ENCODE data around the gene NT5C2.
"Not testable (repeated sequence)": the region's sequence is repeated elsewhere in the genome, so short reads cannot be mapped to it uniquely, and the experiment has no call there.

NT5C2 gene

GRCh38 chr10:103215601-103216000 is 22.5 kb upstream of the NT5C2 start:
- H3K36me3 ChIP-seq = no peaks in the 10 kb centered on the region
- no peak for TF ChIP-seq CTCF (IDR thresholded peaks at IDR 0.05; ENCODE audit: low read depth, low read length)
- no peak for DNase-seq
- H3K4me3 ChIP-seq (ENCODE audit: low read depth, low read length) = no peak overlapping the region
- no peaks in the 10 kb centered on the region for H3K9me3 ChIP-seq (ENCODE audit: severe bottlenecking)
- no peaks in the 10 kb centered on the region for H3K27me3 ChIP-seq (ENCODE audit: insufficient read depth, low read depth, severe bottlenecking)
- H3K27ac ChIP-seq = no peak overlapping the region

- DNase-seq; H3K36me3 ChIP-seq; H3K9me3 ChIP-seq (ENCODE audit: severe bottlenecking); H3K4me3 ChIP-seq (ENCODE audit: low read depth, low read length); H3K27me3 ChIP-seq (ENCODE audit: insufficient read depth, low read depth, severe bottlenecking); H3K27ac ChIP-seq: not testable (repeated sequence)
Observed at GRCh38 chr10:103210262-103210661, 17.2 kb upstream of the NT5C2 start.

GRCh38 chr10:103207643-103208042 is 14.6 kb upstream of the NT5C2 start:
- not testable (repeated sequence) for DNase-seq; H3K36me3 ChIP-seq; H3K27me3 ChIP-seq (ENCODE audit: insufficient read depth, low read depth, severe bottlenecking); H3K27ac ChIP-seq; H3K4me3 ChIP-seq (ENCODE audit: low read depth, low read length); H3K9me3 ChIP-seq (ENCODE audit: severe bottlenecking)

- no peak overlapping the region for H3K4me3 ChIP-seq (ENCODE audit: low read depth, low read length)
- no peaks in the 10 kb centered on the region for H3K9me3 ChIP-seq (ENCODE audit: severe bottlenecking)
- no peak for DNase-seq
- TF ChIP-seq CTCF (IDR thresholded peaks at IDR 0.05; ENCODE audit: low read depth, low read length) = no peak
- no peaks in the 10 kb centered on the region for H3K27me3 ChIP-seq (ENCODE audit: insufficient read depth, low read depth, severe bottlenecking)
- H3K36me3 ChIP-seq = no peaks in the 10 kb centered on the region
- no peak overlapping the region for H3K27ac ChIP-seq
Observed at GRCh38 chr10:103207141-103207540, 14.1 kb upstream of the NT5C2 start.

- H3K4me3 ChIP-seq (ENCODE audit: low read depth, low read length); H3K27me3 ChIP-seq (ENCODE audit: insufficient read depth, low read depth, severe bottlenecking); H3K36me3 ChIP-seq: not testable (repeated sequence)
Observed at GRCh38 chr10:103206715-103207114, 13.6 kb upstream of the NT5C2 start.

GRCh38 chr10:103205401-103205800 is 12.3 kb upstream of the NT5C2 start:
- H3K9me3 ChIP-seq (ENCODE audit: severe bottlenecking); H3K4me3 ChIP-seq (ENCODE audit: low read depth, low read length); H3K27me3 ChIP-seq (ENCODE audit: insufficient read depth, low read depth, severe bottlenecking); H3K36me3 ChIP-seq; H3K27ac ChIP-seq; DNase-seq: not testable (repeated sequence)

More at GRCh38 chr10:103206715-103207114, 13.6 kb upstream of the NT5C2 start:
- DNase-seq; H3K9me3 ChIP-seq (ENCODE audit: severe bottlenecking); H3K27ac ChIP-seq: not testable (repeated sequence)

GRCh38 chr10:103204353-103205255 is 11.5 kb upstream of the NT5C2 start:
- H3K9me3 ChIP-seq (ENCODE audit: severe bottlenecking) = no peaks in the 10 kb centered on the region
- no peak for TF ChIP-seq CTCF (IDR thresholded peaks at IDR 0.05; ENCODE audit: low read depth, low read length)
- H3K4me3 ChIP-seq (ENCODE audit: low read depth, low read length) = no peak overlapping the region
- H3K36me3 ChIP-seq = no peaks in the 10 kb centered on the region
- no peak overlapping the region for H3K27ac ChIP-seq
- no peak for DNase-seq
- H3K27me3 ChIP-seq (ENCODE audit: insufficient read depth, low read depth, severe bottlenecking) = no peaks in the 10 kb centered on the region

GRCh38 chr10:103203466-103203865 is 10.4 kb upstream of the NT5C2 start:
- no peaks in the 10 kb centered on the region for H3K27me3 ChIP-seq (ENCODE audit: insufficient read depth, low read depth, severe bottlenecking)
- no peak for DNase-seq
- no peak overlapping the region for H3K4me3 ChIP-seq (ENCODE audit: low read depth, low read length)
- no peaks in the 10 kb centered on the region for H3K36me3 ChIP-seq
- no peaks in the 10 kb centered on the region for H3K9me3 ChIP-seq (ENCODE audit: severe bottlenecking)
- no peak for TF ChIP-seq CTCF (IDR thresholded peaks at IDR 0.05; ENCODE audit: low read depth, low read length)
- H3K27ac ChIP-seq = no peak overlapping the region

Data from WERI-Rb-1 (cell line).